ENCODE measurements around the gene TEP1. TPM values are rescaled to one million over a fixed set of nuclear protein-coding genes. Genes with fewer than 3 reads are reported as not detected.

The TEP1 gene
- total RNA-seq, 1 donor from 2014 or later, result 28.4 TPM

DNA sequence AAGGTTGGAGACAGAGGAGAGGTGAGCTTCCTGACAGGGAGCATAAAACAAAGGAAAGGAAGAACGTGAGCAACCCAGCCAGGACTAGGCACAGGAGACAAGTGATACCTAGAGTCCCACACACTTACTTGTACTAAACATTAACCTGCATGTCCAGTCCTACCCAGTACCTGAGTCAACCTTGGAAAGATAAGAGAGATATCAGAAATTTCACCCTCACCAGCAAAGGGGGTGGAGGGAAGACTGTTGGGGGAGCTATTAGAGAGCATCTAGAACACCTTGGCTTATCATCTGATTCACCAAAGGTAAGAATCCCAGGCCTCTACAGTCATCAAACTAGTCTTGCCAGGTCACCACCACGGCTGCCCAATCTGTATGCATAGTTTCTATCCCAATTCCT lies 11.6 kb upstream of the TEP1 start:
- H3K27me3 Mint-ChIP-seq (ENCODE audit: low read depth, unreplicated experiment), result no peaks in the 10 kb centered on the region
- Histone ChIP-seq H3K27me3 (ENCODE audit: insufficient read depth, low read length) (no peaks in the 10 kb centered on the region), H3K4me1 (ENCODE audit: insufficient read depth, low read length) (no peaks in the 10 kb centered on the region), H3K36me3 (ENCODE audit: insufficient read depth, low read length) (no peaks in the 10 kb centered on the region), H3K9ac (ENCODE audit: low read length) (no peak overlapping the region), H4K20me1 (ENCODE audit: insufficient read depth, low read length) (no peaks in the 10 kb centered on the region), H3K4me2 (ENCODE audit: low read length) (no peak overlapping the region), H2AFZ (ENCODE audit: low read depth, low read length) (no peak overlapping the region), H3K27ac (ENCODE audit: low read depth, low read length) (no peak overlapping the region), H3K9me3 (ENCODE audit: insufficient read depth, low read depth, low read length) (no peaks in the 10 kb centered on the region), H3K4me3 (ENCODE audit: insufficient read depth, low read depth, low read length) (no peak overlapping the region), H3K79me2 (ENCODE audit: insufficient read depth, low read length) (no peaks in the 10 kb centered on the region)
- H3K36me3 Mint-ChIP-seq (ENCODE audit: low read depth, unreplicated experiment), result no peaks in the 10 kb centered on the region
- FAIRE-seq, result no peak
- no peaks in the 10 kb centered on the region for H3K9me3 Mint-ChIP-seq (ENCODE audit: unreplicated experiment)
- H3K4me1 Mint-ChIP-seq (ENCODE audit: low read depth, unreplicated experiment), result peaks cover 13% of the 10 kb centered on the region
- TF ChIP-seq EZH2 (IDR thresholded peaks at IDR 0.05; ENCODE audit: insufficient read depth, low read length), result no peak
- TF ChIP-seq, protein P1, sequence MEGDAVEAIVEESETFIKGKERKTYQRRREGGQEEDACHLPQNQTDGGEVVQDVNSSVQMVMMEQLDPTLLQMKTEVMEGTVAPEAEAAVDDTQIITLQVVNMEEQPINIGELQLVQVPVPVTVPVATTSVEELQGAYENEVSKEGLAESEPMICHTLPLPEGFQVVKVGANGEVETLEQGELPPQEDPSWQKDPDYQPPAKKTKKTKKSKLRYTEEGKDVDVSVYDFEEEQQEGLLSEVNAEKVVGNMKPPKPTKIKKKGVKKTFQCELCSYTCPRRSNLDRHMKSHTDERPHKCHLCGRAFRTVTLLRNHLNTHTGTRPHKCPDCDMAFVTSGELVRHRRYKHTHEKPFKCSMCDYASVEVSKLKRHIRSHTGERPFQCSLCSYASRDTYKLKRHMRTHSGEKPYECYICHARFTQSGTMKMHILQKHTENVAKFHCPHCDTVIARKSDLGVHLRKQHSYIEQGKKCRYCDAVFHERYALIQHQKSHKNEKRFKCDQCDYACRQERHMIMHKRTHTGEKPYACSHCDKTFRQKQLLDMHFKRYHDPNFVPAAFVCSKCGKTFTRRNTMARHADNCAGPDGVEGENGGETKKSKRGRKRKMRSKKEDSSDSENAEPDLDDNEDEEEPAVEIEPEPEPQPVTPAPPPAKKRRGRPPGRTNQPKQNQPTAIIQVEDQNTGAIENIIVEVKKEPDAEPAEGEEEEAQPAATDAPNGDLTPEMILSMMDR (IDR thresholded peaks at IDR 0.05; ENCODE audit: insufficient read depth, low read depth, low read length), result no peak
- H3K27ac Mint-ChIP-seq (ENCODE audit: unreplicated experiment), result no peak overlapping the region
- no peak overlapping the region for H3K4me3 Mint-ChIP-seq (ENCODE audit: unreplicated experiment)
- no peak for DNase-seq (ENCODE audit: low read depth)

DNA sequence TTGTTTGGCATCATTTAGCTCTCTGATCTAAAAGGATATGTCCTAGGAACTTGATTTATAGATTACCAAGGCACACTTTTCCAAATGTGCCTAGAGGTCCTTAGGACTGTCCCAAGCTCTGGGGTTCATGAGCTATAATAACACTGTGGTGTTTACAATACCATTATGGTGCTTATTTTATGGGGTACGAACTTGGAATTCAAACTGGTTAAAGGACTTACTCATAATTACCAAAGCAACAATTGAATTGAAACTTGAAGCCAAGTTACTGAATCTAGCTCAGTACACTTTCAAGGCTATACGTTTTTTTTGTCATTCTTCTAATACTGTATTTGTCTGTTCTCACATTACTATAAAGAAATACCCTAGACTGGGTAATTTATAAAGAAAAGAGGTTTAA lies 9.6 kb upstream of the TEP1 start:
- Histone ChIP-seq H3K9me3 (ENCODE audit: insufficient read depth, low read depth, low read length) (no peaks in the 10 kb centered on the region), H3K79me2 (ENCODE audit: insufficient read depth, low read length) (no peaks in the 10 kb centered on the region), H3K27me3 (ENCODE audit: insufficient read depth, low read length) (no peaks in the 10 kb centered on the region), H3K4me2 (ENCODE audit: low read length) (no peak overlapping the region), H3K4me1 (ENCODE audit: insufficient read depth, low read length) (no peaks in the 10 kb centered on the region), H3K27ac (ENCODE audit: low read depth, low read length) (no peak overlapping the region), H3K9ac (ENCODE audit: low read length) (no peak overlapping the region), H4K20me1 (ENCODE audit: insufficient read depth, low read length) (no peaks in the 10 kb centered on the region), H2AFZ (ENCODE audit: low read depth, low read length) (no peak overlapping the region), H3K4me3 (ENCODE audit: insufficient read depth, low read depth, low read length) (no peak overlapping the region), H3K36me3 (ENCODE audit: insufficient read depth, low read length) (no peaks in the 10 kb centered on the region)
- no peak for TF ChIP-seq EZH2 (IDR thresholded peaks at IDR 0.05; ENCODE audit: insufficient read depth, low read length)
- TF ChIP-seq, protein P1 (IDR thresholded peaks at IDR 0.05; ENCODE audit: insufficient read depth, low read depth, low read length), result no peak
- Mint-ChIP-seq H3K9me3 (ENCODE audit: unreplicated experiment) (no peaks in the 10 kb centered on the region), H3K36me3 (ENCODE audit: low read depth, unreplicated experiment) (no peaks in the 10 kb centered on the region), H3K4me1 (ENCODE audit: low read depth, unreplicated experiment) (peaks cover 9% of the 10 kb centered on the region), H3K4me3 (ENCODE audit: unreplicated experiment) (no peak overlapping the region), H3K27ac (ENCODE audit: unreplicated experiment) (no peak overlapping the region), H3K27me3 (ENCODE audit: low read depth, unreplicated experiment) (peaks cover 5% of the 10 kb centered on the region)
- FAIRE-seq (no peak), DNase-seq (ENCODE audit: low read depth) (no peak)

DNA sequence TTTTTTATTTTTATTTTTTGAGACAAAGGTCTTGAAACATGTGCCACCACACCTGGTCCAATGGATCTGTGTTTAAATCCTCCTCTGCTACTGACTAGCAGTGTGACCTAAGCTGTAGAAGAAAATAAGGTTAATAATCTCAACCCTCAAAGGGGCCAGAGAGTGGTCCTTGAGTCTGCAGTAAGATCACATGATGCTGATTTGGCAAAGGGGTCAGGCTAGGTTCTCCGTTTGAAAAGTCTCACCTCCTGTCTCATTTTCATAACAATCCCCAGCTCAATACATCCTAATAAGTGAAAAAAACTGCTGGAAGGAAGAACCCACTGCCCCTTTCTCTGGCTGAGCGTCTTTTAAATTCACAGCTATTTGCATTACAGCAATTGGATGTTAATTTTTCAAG lies 8.0 kb upstream of the TEP1 start:
- H3K27ac ChIP-seq (ENCODE audit: low read depth, low read length), result no peak overlapping the region

More for the DNA sequence above, 8.0 kb upstream of the TEP1 start:
- Mint-ChIP-seq H3K27ac (ENCODE audit: unreplicated experiment) (no peak overlapping the region), H3K36me3 (ENCODE audit: low read depth, unreplicated experiment) (no peaks in the 10 kb centered on the region), H3K9me3 (ENCODE audit: unreplicated experiment) (no peaks in the 10 kb centered on the region), H3K27me3 (ENCODE audit: low read depth, unreplicated experiment) (peaks cover 5% of the 10 kb centered on the region), H3K4me1 (ENCODE audit: low read depth, unreplicated experiment) (no peaks in the 10 kb centered on the region), H3K4me3 (ENCODE audit: unreplicated experiment) (no peak overlapping the region)
- H3K9me3 ChIP-seq (ENCODE audit: insufficient read depth, low read depth, low read length), result no peaks in the 10 kb centered on the region
- DNase-seq (ENCODE audit: low read depth) (no peak), FAIRE-seq (no peak)
- no peaks in the 10 kb centered on the region for H3K79me2 ChIP-seq (ENCODE audit: insufficient read depth, low read length)
- H3K9ac ChIP-seq (ENCODE audit: low read length), result no peak overlapping the region
- TF ChIP-seq, protein P1 (IDR thresholded peaks at IDR 0.05; ENCODE audit: insufficient read depth, low read depth, low read length), result no peak
- no peak for TF ChIP-seq EZH2 (IDR thresholded peaks at IDR 0.05; ENCODE audit: insufficient read depth, low read length)
- H4K20me1 ChIP-seq (ENCODE audit: insufficient read depth, low read length), result no peaks in the 10 kb centered on the region
- no peaks in the 10 kb centered on the region for H3K27me3 ChIP-seq (ENCODE audit: insufficient read depth, low read length)
- no peak overlapping the region for H2AFZ ChIP-seq (ENCODE audit: low read depth, low read length)
- H3K4me3 ChIP-seq (ENCODE audit: insufficient read depth, low read depth, low read length), result no peak overlapping the region
- no peaks in the 10 kb centered on the region for H3K4me1 ChIP-seq (ENCODE audit: insufficient read depth, low read length)
- H3K4me2 ChIP-seq (ENCODE audit: low read length), result no peak overlapping the region
- H3K36me3 ChIP-seq (ENCODE audit: insufficient read depth, low read length), result no peaks in the 10 kb centered on the region
